ENCODE measurements around the gene SPRING1.

The SPRING1 gene

GRCh38 chr12:116697716-116698115 lies 40.2 kb downstream of the SPRING1 start:
- ChIA-PET CTCF (interaction anchor here (1.9 to 5.8 kb wide), 2 partner anchors 13 to 682 kb away, joined by 5 to 34 read pairs; no protein-coding TSS in a partner anchor), POLR2A (no interaction called here)
- TF ChIP-seq, protein P1, sequence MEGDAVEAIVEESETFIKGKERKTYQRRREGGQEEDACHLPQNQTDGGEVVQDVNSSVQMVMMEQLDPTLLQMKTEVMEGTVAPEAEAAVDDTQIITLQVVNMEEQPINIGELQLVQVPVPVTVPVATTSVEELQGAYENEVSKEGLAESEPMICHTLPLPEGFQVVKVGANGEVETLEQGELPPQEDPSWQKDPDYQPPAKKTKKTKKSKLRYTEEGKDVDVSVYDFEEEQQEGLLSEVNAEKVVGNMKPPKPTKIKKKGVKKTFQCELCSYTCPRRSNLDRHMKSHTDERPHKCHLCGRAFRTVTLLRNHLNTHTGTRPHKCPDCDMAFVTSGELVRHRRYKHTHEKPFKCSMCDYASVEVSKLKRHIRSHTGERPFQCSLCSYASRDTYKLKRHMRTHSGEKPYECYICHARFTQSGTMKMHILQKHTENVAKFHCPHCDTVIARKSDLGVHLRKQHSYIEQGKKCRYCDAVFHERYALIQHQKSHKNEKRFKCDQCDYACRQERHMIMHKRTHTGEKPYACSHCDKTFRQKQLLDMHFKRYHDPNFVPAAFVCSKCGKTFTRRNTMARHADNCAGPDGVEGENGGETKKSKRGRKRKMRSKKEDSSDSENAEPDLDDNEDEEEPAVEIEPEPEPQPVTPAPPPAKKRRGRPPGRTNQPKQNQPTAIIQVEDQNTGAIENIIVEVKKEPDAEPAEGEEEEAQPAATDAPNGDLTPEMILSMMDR (IDR thresholded peaks at IDR 0.05; ENCODE audit: insufficient read depth, low read length, missing control alignments): no peak
- H3K4me3 ChIP-seq (ENCODE audit: low read depth, low read length): no peak overlapping the region
- DNase-seq (ENCODE audit: low read depth, low spot score): no peak

- DNase-seq (ENCODE audit: low read depth, low spot score): no peak
- no peak overlapping the region for H3K4me3 ChIP-seq (ENCODE audit: low read depth, low read length)
- POLR2A ChIA-PET: no interaction called here
- CTCF ChIA-PET: interaction anchor here (1.0 to 5.8 kb wide), 2 partner anchors 13 to 418 kb away, joined by 3 to 34 read pairs; no protein-coding TSS in a partner anchor
- TF ChIP-seq, protein P1 (IDR thresholded peaks at IDR 0.05; ENCODE audit: insufficient read depth, low read length, missing control alignments): peak; percentile 40
Measured at GRCh38 chr12:116697305-116697704, 40.6 kb downstream of the SPRING1 start.

GRCh38 chr12:116695464-116695725 lies 42.5 kb downstream of the SPRING1 start:
- DNase-seq (ENCODE audit: low read depth, low spot score): no peak
- no peak overlapping the region for H3K4me3 ChIP-seq (ENCODE audit: low read depth, low read length)
- CTCF ChIA-PET: interaction anchor here (0.6 kb wide), 1 partner anchor 9 kb away, joined by 4 read pairs; no protein-coding TSS in a partner anchor
- TF ChIP-seq, protein P1 (IDR thresholded peaks at IDR 0.05; ENCODE audit: insufficient read depth, low read length, missing control alignments): no peak
- POLR2A ChIA-PET: interaction anchor here (0.7 kb wide), 1 partner anchor 375 kb away, joined by 3 read pairs; no protein-coding TSS in a partner anchor

GRCh38 chr12:116694653-116695463 lies 43.0 kb downstream of the SPRING1 start:
- TF ChIP-seq, protein P1 (IDR thresholded peaks at IDR 0.05; ENCODE audit: insufficient read depth, low read length, missing control alignments): no peak
- no peak for DNase-seq (ENCODE audit: low read depth, low spot score)
- no peak overlapping the region for H3K4me3 ChIP-seq (ENCODE audit: low read depth, low read length)
- CTCF ChIA-PET: interaction anchor here (0.6 kb wide), 1 partner anchor 9 kb away, joined by 4 read pairs; no protein-coding TSS in a partner anchor
- POLR2A ChIA-PET: interaction anchor here (0.7 kb wide), 1 partner anchor 375 kb away, joined by 3 read pairs; no protein-coding TSS in a partner anchor

DNA sequence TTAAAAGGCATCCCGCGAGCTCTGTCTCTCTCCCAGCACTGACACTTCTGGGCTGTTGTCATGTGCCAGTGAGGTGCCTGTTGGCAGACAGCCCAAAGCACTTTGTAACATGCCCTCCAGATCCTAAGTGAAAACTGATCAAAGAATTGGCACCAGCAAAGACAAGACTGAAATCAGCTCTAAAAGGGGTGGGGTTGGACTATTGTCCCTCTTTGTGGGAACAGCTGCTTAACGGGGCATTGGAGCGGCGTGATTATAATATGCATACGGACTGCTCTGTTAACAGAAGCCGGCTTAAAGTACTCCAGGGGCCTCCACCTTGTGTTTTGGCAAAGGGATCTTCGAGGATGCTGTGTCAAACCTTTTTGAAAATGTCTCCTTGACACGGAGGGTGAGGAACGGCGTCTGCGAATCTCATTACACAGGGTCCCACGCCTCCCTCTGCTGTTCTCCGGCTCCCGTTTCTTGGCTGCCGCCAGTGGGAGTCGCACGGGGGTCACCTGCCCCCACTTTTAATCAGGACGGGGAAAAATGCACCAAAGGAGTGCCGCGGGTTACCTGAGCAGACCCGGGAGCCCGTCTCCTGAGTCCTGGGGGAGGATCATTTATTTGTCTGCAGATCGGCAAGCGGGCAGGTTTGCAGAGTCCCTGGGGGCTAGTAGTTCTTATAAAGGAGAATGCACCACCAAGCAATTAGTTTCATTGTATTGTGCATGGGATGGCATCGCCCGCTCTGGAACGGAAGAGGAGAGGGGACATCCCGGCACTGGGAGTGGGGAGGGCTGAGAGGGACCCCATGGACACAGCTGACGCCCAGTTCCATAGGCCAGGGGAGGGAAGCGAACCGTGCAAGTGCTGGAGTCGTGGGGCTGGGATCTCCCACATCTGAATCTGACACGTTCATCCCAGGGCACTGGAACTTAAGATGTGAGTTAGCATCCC lies 44.3 kb downstream of the SPRING1 start:
- TF ChIP-seq, protein P1 (IDR thresholded peaks at IDR 0.05; ENCODE audit: insufficient read depth, low read length, missing control alignments): no peak
- CTCF ChIA-PET: interaction anchor here (1.2 to 4.7 kb wide), 3 partner anchors 8 to 16 kb away, joined by 3 to 27 read pairs (median 11); no protein-coding TSS in a partner anchor
- peak overlapping the region; percentile 15; the same call in 1 of the 2 replicates for H3K4me3 ChIP-seq (ENCODE audit: low read depth, low read length)
- POLR2A ChIA-PET: interaction anchor here (0.6 kb wide), 1 partner anchor 429 kb away, joined by 3 read pairs; no protein-coding TSS in a partner anchor
- no peak for DNase-seq (ENCODE audit: low read depth, low spot score)

Measured in AG04449 (cell line).